Femur (tissue), 1 donor: Measurements from ENCODE around the gene DNAJB2.
A peak's percentile ranks its signal among the peaks of the same experiment; 100 is the strongest.
"Not testable (repeated sequence)": the region's sequence is repeated elsewhere in the genome, so short reads cannot be mapped to it uniquely, and the experiment has no call there.

ENCODE experiments used
- DNase-seq: peaks from one replicate; pipeline ENCODE4 v3.0.0-alpha.2; 2017

Gene DNAJB2

DNA sequence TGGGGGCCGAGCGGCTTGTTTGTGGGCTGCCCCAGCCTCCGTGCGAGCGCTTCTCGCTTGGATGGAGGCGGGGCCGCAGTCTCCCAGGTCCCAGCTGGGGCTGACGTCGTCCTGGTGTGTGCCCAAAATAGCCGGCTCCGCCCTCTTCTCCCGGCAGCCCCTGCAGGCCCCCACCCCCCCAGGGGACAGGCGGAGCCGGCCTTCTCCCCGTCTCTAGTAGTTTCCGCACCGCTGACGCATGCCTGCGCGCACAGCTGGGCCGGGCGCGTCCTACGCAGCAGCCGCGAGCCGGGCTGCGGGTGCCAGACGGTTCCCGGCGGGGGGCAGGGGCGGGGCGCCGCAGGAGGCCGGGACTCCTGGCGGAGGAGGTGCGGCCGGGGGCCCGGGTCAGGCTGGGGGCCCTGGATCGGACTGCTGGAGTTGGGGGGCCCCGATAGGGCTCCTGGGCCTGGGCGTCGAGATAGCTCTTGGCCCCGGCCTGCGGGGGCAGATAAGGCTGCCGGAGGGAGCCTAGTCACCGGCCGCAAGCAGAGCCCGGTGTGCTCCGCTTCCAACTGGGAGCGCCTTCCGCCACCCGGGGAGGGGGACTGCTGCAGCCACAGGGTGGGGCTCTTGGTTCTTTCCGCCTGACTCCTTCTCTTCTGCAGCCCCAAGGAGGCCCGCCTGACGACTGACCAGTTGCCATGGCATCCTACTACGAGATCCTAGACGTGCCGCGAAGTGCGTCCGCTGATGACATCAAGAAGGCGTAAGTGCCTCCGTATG lies at the start of gene DNAJB2:
DNAJB2 (plus strand) TSS at position 216 of the 765 bp plus-strand sequence; CDS start at position 684, 468 bp downstream.
- DNase-seq = peak; percentile 99

DNA sequence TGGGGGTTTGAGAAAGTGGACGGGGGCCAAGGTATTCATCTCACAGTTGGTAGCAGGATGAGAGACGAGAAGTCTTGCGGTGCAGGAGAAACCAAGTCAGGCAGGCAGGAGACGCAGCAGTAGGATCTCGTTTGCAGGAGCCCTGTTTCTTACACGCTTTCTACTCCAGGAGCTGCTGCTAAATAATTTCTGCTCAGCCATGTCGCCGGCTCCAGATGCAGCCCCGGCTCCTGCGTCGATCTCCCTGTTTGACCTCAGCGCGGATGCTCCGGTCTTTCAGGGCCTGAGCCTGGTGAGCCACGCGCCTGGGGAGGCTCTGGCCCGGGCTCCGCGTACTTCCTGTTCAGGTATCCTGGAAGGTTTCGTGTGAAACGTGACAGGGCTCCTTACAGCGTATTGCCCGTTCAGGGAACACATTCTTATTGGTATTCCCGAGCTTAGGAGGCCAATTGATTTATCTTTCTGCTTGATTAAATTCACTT lies 49.1 kb upstream of the DNAJB2 start:
- no peak for DNase-seq

DNA sequence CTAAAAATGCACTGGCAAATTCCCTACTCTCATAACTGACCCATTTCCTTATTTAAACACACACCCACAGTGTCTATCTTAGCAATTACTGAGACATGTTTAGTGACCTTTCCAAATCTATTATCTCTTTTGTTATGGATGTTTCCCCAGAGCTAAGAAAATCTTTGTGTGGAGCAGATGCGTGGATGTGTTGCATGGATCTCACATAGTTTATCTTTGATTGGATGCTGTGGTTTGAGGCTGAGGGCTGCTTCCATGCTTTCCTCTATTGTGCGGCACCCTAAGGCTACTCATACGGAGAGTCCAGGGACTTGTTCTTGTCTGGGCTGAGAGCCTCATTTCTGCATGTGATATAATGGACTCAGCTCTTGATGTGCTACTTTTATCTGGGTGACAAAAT lies 44.8 kb upstream of the DNAJB2 start:
- no peak for DNase-seq

DNA sequence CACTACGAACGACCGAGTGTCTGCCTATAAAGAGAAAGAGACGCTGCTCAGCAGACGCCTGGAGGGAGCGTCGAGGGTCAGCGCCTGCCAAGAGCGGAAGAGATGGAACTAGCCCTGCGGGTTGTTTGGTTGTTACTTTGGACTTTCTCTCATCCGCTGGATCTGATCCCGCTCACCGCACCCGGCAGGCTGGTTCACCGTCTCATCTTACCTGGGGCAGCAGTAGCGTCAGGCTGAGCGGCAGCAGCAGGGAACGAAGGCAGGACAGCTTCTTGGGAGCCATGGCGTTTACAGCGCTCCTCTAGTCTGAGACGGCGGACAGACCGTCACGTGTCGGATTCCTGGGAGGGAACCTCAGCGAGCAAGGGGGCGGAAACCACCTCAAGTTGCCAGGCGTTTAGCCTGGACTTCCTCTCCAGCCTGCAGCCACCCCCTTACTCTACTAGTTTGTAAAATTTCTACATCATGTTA lies 35.8 kb upstream of the DNAJB2 start:
- DNase-seq = no peak

DNA sequence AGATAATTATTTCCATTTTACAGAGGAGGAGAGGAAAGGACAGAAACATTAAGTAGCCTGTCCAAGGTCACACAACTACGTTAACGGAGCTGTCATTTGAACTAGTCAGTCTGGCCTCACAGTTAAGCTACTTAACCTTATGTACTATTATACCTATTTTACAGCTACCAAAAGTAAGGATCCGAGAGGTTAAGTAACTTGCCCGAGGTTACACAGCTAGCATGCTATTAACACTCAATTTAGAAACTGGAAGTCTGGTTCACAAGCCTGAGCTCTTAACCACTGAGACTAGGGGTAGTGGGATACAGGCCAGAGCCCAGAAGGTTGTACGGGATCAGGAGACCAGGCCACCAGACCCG lies 34.4 kb upstream of the DNAJB2 start:
- no peak for DNase-seq

DNA sequence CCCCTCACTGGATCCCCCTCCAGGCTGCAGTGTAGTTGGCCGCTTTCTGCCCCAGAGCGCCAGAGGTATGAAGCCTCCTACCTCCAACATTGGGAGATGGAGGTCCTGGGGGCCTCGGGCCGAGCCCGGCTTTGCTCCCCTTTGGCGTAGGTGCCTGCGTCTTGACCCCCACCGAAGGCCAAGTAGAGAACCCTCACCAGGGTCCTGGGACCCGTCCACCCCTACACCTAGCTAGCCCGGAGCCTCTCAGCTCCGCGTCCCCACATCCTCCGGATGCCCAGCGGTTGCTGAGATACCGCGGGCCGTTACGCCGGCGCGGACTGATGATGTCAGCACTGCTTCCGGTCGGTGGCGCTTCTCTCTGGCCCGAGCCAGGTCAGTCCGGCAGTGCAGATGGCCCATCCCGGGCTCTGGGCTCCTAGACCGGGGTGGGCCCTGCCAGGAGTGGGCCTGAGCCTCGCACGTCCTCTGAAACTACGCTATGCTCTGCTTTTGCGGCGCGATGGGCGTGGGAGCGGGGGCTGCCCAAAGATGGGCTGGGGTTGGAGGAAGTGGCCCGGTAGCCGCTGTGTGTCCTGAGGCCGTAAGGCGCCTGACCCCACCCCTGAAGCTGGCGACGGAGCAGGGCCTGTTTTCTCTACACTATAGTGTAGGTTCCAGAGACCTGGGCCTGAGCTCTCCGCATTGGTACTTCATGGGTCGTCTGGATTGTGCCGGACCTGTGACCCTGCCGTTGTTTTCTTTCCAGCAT lies 33.8 kb upstream of the DNAJB2 start, which contains the start of the genes GLB1L and STK16:
GLB1L (minus strand) TSS at position 297 of the 751 bp plus-strand sequence. CDS start 1,871 bp downstream, outside the sequence.
STK16 (plus strand) TSS at position 332 of the 751 bp plus-strand sequence. CDS start 521 bp downstream, outside the sequence.
- peak; percentile 96 for DNase-seq

- no peak for DNase-seq
Measured at GRCh38 chr2:219245899-219246230, 33.3 kb upstream of the DNAJB2 start.

DNA sequence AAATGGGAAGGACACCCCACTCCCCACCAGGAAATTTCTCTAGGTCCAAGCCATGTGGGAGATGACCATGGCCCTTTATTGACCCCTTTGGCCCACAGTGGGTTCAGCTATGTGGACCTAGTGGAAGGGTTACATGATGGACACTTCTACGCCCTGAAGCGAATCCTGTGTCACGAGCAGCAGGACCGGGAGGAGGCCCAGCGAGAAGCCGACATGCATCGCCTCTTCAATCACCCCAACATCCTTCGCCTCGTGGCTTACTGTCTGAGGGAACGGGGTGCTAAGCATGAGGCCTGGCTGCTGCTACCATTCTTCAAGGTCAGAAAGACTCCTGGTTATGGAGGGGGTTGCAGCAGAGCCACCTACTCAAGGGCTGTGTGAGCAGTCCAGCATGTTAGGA lies 32.6 kb upstream of the DNAJB2 start:
- DNase-seq = no peak

DNA sequence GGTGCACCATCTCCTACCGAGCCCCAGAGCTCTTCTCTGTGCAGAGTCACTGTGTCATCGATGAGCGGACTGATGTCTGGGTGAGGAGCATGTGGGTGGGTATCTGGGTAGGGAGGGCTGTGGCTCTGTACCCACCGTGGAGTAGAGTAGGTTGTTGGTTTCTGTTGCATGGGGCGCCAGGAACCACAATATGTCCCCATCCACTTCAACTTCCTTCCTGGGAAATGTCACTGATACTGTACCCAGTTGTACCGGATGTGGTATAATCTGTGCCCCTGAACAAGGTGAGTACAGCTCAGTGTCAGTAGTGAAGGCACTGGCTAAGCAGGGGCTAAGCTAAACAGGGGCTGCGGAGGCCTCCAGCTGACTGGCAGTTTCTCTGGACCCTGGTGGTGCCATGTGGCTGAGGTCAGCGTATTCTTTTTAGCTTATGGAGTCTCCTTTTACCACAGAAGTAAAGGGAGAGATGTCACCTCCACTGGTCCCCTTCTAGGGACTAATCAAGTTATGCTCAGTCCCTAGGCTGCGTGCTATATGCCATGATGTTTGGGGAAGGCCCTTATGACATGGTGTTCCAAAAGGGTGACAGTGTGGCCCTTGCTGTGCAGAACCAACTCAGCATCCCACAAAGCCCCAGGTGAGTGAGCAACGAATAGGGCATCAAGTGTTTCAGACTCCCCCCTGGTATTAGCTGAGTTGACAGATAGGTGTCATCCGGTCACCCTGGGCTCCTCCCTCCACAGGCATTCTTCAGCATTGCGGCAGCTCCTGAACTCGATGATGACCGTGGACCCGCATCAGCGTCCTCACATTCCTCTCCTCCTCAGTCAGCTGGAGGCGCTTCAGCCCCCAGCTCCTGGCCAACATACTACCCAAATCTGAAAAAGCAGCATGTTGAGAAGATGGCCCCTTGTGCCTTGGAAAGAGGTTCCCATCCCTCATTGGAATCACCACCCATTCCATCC lies 31.2 kb upstream of the DNAJB2 start:
- no peak for DNase-seq

DNA sequence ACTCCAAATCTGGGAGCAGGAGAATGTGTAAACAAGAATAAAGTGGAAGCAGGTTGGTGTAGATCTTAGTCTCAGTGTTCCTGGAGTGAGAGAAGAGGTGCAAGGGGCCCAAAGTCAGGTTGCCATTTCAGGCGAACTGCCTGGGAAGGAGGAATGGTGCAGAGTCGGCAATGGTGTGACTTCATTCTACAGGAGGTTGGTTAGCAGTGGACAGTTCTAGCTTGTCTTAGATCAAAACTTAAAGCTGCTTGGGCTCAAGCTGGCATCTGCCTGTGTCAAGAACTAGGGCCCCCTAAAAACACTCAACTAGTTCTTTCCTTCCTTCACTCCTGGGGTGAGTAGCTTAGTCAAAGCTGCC lies 30.3 kb upstream of the DNAJB2 start:
- no peak for DNase-seq

GRCh38 chr2:219249203-219249980 lies 29.8 kb upstream of the DNAJB2 start:
- DNase-seq = peak; percentile 77

DNA sequence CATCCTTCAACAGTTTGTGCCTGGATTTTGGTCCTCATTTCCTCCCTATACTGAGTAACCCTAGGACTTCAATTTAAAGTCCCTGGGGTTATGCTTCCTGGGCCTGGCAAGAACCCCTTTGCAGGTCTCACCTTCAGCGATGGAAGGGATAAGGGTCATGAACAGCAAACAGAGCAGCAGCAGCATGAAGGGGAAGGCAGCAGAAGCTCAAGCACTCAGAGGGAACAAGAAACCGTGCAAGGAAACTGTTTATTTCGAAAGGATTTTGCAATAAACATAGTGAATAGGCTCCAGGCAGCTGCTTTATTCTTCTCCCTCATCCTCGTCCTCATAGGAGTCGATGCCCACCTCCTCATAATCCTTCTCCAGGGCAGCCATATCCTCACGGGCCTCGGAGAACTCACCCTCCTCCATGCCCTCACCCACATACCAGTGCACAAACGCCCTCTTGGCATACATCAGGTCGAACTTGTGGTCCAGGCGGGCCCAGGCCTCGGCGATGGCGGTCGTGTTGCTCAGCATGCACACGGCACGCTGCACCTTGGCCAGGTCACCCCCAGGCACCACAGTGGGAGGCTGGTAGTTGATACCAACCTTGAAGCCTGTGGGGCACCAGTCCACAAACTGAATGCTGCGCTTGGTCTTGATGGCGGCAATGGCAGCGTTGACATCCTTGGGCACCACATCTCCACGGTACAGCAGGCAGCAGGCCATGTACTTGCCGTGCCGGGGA lies 29.0 kb upstream of the DNAJB2 start:
- DNase-seq = no peak

DNA sequence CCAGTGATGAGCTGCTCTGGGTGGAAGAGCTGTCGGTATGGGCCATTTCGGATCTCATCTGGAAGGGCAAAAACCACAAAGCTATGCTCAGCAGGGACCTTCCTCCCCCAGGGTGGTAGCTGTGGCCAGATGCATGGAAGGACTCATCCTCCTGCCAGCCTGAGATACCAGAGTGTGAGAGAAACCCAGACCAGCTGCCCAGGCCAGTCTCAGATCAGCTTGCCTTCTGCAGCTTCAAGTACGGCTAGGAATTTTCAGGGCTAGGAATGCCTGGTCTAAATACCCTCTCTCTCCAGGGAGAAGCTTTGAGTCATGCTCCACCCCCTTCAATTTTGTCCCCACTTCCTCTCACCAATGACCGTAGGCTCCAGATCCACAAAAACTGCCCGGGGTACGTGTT lies 27.5 kb upstream of the DNAJB2 start:
- DNase-seq = no peak

DNA sequence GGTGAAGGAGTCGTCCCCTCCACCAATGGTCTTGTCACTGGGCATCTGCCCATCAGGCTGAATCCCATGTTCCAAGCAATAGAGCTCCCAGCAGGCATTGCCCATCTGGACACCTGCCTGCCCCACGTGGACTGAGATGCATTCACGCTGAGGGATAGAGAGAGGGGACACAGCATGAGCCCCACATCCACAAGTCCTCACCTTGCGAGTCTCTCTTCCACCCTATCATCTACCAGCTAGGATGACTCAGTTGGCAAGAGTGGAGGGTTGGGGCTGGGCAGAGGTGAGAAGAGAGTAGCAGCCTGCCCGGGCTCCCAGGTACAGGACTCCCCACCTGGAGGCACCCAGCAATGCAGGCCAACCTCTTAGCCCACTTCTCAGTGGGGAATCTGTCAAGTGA lies 27.1 kb upstream of the DNAJB2 start:
- DNase-seq = no peak

- no peak for DNase-seq
Measured at GRCh38 chr2:219252570-219252899, 26.6 kb upstream of the DNAJB2 start.

GRCh38 chr2:219252900-219253752 lies 26.0 kb upstream of the DNAJB2 start, which contains the start of gene TUBA4B:
TSS of gene TUBA4B (plus strand) at chr2:219253243. CDS start at chr2:219253408, 165 bp downstream.
- peak; percentile 63 for DNase-seq

DNA sequence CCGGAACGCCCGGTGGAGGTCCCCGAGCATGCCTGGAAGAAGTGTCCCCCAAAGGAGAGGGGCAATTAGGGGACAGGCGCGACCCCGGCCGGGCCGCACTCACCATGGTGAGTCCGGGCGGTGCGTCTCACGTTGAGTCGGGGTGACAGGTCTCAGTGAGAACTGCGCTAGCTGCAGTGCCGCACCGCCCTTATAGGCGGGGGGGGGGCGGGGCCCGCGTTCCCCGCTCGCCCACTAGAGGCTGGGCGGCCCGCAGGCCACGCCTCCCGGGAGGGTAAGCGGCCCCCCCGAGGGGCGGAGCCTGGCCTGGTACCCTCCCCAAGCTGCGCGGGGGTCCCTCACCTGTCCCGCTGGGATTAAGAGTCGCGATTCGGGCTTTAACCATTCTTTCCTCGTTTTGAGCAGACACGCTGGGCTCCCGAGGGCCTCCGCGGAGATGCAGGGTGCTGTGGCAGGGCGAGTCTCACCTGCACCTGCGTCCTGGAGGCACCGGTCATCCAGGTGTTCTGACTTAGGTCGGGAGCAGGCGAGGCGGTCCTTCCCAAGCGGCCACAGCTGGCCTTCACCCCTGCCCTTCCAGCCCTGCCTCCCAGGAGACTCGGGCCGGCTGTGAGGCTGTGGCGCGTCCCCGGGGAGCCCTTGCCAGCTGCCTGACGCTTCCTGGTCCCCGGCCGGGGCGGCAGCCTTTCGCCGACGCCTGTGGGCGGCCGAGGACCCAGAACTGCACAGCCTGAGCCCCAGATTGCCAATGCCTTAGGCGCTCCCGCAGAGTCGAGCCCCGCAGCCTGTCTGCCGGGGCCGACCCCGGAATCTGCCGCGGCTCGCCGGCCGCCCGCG lies 25.2 kb upstream of the DNAJB2 start, which contains the start of gene TUBA4A:
TUBA4A (minus strand) TSS at position 166 of the 837 bp plus-strand sequence; CDS start at position 106, 60 bp downstream.
- DNase-seq = peak; percentile 79

DNA sequence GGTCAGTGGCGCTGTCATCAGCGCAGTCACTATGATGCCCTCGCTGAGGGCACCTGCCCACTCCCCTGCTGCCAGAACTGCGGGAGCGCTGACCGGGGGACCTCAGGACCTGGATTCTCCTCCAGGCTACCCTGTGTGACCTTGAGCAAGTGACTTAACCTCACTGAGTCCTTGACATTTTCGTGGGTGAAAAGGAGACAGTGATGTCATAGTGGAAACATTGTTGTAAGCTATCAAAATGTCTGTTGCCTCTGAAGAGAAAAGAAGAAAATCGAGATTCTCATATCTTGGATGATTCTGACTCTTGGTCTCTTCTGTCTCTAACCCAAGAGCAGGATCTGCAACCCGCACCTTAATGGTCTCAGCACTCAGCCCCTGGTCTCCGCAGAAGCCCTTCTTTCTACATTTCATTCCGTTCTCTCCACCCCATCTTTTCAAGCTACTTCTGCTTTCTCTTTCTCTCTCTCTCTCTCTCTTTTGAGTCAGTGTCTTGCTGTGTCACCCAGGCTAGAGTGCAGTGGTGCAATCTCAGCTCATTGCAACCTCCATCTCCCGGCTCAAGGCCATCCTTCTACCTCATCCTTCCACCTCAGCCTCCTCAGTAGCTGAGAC lies 24.5 kb upstream of the DNAJB2 start:
- no peak for DNase-seq

DNA sequence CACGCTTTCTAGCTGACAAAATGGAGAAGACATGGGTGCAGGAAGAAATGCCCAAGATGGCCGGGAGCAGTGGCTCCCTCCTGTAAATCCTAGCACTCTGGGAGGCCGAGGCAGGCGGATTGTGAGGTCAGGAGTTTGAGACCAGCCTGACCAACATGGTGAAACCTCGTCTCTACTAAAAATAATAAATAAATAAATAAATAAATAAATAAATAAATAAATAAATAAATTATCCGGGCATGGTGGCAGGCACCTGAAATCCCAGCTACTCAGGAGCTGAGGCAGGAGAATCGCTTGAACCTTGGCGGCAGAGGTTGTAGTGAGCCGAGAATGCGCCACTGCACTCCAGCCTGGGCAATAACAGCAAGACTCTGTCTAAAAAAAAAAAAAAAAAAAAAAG lies 20.2 kb upstream of the DNAJB2 start:
- not testable (repeated sequence) for DNase-seq
